GM21723 (cell line): Measurements from ENCODE around the gene PIK3CB.
A peak's percentile ranks its signal among the peaks of the same experiment; 100 is the strongest.
"Not testable (repeated sequence)": the region's sequence is repeated elsewhere in the genome, so short reads cannot be mapped to it uniquely, and the experiment has no call there.

Experiments
- ATAC-seq: cut with Tn5 transposase; IDR thresholded peaks from one replicate; pipeline ENCODE4 v1.9.1; 2021; ENCODE audit warnings: mild to moderate bottlenecking, moderate library complexity; ENCODE audit not compliant: unreplicated experiment

PIK3CB gene

GRCh38 chr3:138768125-138768524 lies 66.6 kb downstream of the PIK3CB start:
- no peak for ATAC-seq

GRCh38 chr3:138767498-138768104 lies 67.1 kb downstream of the PIK3CB start:
- no peak for ATAC-seq

GRCh38 chr3:138761002-138761401 lies 73.7 kb downstream of the PIK3CB start:
- ATAC-seq: no peak

GRCh38 chr3:138748190-138748589 lies 86.5 kb downstream of the PIK3CB start:
- ATAC-seq: no peak

GRCh38 chr3:138747225-138747624 lies 87.5 kb downstream of the PIK3CB start:
- ATAC-seq: no peak

GRCh38 chr3:138740072-138740471 lies 94.7 kb downstream of the PIK3CB start:
- no peak for ATAC-seq

- no peak for ATAC-seq
These were observed 102.3 kb downstream of the PIK3CB start for GRCh38 chr3:138732456-138732855.

GRCh38 chr3:138726946-138727730 lies 107.6 kb downstream of the PIK3CB start:
- ATAC-seq: no peak

- not testable (repeated sequence) for ATAC-seq
These were observed 108.7 kb downstream of the PIK3CB start for GRCh38 chr3:138726042-138726441.

- no peak for ATAC-seq
These were observed 109.6 kb downstream of the PIK3CB start for GRCh38 chr3:138725116-138725515.

- no peak for ATAC-seq
These were observed 110.3 kb downstream of the PIK3CB start for GRCh38 chr3:138724443-138724842.

- no peak for ATAC-seq
These were observed 115.9 kb downstream of the PIK3CB start for GRCh38 chr3:138718849-138719248.

- ATAC-seq: peak; percentile 71
These were observed 117.4 kb downstream of the PIK3CB start for GRCh38 chr3:138717348-138717747.

- ATAC-seq: no peak
These were observed 122.6 kb downstream of the PIK3CB start for GRCh38 chr3:138712086-138712485.

- ATAC-seq: no peak
These were observed 129.1 kb downstream of the PIK3CB start for GRCh38 chr3:138705675-138706074.

GRCh38 chr3:138696666-138697370 lies 137.9 kb downstream of the PIK3CB start:
- no peak for ATAC-seq

- ATAC-seq: no peak
These were observed 140.3 kb downstream of the PIK3CB start for GRCh38 chr3:138694287-138695007.

- ATAC-seq: no peak
These were observed 142.6 kb downstream of the PIK3CB start for GRCh38 chr3:138692152-138692551.

- ATAC-seq: no peak
These were observed 143.4 kb downstream of the PIK3CB start for GRCh38 chr3:138691351-138691750.

- ATAC-seq: no peak
These were observed 144.7 kb downstream of the PIK3CB start for GRCh38 chr3:138690036-138690435.

GRCh38 chr3:138688871-138689299 lies 145.8 kb downstream of the PIK3CB start:
- no peak for ATAC-seq
